ENCODE results near the gene IFITM5. TPM values are rescaled to one million over a fixed set of nuclear protein-coding genes. Genes with fewer than 3 reads are reported as not detected.

The IFITM5 gene
- total and polyA plus RNA-seq, 2 of the 8 experiments (the other 6 are each of a cell fraction or from before 2014, with no cell fraction given) = not detected

DNA sequence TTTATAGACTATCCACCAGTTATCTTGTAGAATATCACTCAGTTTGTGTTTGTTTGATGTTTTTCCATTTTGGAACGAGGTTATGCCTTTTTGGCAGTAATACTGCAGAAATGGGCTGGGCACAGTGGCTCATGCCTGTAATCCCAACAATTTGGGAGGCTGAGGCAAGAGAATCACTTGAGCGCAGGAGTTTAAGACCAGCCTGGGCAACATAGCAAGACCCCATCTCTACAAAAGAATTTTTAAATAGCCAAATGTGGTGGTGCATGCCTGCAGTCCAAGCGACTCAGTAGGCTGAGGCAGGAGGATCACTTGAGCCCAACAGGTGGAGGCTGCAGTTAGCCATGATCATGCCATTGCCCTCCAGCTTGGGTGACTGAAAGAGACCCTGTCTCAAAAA is 47.2 kb upstream of the IFITM5 start (continued):
- TF ChIP-seq, protein P1, sequence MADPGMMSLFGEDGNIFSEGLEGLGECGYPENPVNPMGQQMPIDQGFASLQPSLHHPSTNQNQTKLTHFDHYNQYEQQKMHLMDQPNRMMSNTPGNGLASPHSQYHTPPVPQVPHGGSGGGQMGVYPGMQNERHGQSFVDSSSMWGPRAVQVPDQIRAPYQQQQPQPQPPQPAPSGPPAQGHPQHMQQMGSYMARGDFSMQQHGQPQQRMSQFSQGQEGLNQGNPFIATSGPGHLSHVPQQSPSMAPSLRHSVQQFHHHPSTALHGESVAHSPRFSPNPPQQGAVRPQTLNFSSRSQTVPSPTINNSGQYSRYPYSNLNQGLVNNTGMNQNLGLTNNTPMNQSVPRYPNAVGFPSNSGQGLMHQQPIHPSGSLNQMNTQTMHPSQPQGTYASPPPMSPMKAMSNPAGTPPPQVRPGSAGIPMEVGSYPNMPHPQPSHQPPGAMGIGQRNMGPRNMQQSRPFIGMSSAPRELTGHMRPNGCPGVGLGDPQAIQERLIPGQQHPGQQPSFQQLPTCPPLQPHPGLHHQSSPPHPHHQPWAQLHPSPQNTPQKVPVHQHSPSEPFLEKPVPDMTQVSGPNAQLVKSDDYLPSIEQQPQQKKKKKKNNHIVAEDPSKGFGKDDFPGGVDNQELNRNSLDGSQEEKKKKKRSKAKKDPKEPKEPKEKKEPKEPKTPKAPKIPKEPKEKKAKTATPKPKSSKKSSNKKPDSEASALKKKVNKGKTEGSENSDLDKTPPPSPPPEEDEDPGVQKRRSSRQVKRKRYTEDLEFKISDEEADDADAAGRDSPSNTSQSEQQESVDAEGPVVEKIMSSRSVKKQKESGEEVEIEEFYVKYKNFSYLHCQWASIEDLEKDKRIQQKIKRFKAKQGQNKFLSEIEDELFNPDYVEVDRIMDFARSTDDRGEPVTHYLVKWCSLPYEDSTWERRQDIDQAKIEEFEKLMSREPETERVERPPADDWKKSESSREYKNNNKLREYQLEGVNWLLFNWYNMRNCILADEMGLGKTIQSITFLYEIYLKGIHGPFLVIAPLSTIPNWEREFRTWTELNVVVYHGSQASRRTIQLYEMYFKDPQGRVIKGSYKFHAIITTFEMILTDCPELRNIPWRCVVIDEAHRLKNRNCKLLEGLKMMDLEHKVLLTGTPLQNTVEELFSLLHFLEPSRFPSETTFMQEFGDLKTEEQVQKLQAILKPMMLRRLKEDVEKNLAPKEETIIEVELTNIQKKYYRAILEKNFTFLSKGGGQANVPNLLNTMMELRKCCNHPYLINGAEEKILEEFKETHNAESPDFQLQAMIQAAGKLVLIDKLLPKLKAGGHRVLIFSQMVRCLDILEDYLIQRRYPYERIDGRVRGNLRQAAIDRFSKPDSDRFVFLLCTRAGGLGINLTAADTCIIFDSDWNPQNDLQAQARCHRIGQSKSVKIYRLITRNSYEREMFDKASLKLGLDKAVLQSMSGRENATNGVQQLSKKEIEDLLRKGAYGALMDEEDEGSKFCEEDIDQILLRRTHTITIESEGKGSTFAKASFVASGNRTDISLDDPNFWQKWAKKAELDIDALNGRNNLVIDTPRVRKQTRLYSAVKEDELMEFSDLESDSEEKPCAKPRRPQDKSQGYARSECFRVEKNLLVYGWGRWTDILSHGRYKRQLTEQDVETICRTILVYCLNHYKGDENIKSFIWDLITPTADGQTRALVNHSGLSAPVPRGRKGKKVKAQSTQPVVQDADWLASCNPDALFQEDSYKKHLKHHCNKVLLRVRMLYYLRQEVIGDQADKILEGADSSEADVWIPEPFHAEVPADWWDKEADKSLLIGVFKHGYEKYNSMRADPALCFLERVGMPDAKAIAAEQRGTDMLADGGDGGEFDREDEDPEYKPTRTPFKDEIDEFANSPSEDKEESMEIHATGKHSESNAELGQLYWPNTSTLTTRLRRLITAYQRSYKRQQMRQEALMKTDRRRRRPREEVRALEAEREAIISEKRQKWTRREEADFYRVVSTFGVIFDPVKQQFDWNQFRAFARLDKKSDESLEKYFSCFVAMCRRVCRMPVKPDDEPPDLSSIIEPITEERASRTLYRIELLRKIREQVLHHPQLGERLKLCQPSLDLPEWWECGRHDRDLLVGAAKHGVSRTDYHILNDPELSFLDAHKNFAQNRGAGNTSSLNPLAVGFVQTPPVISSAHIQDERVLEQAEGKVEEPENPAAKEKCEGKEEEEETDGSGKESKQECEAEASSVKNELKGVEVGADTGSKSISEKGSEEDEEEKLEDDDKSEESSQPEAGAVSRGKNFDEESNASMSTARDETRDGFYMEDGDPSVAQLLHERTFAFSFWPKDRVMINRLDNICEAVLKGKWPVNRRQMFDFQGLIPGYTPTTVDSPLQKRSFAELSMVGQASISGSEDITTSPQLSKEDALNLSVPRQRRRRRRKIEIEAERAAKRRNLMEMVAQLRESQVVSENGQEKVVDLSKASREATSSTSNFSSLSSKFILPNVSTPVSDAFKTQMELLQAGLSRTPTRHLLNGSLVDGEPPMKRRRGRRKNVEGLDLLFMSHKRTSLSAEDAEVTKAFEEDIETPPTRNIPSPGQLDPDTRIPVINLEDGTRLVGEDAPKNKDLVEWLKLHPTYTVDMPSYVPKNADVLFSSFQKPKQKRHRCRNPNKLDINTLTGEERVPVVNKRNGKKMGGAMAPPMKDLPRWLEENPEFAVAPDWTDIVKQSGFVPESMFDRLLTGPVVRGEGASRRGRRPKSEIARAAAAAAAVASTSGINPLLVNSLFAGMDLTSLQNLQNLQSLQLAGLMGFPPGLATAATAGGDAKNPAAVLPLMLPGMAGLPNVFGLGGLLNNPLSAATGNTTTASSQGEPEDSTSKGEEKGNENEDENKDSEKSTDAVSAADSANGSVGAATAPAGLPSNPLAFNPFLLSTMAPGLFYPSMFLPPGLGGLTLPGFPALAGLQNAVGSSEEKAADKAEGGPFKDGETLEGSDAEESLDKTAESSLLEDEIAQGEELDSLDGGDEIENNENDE (IDR thresholded peaks at IDR 0.05; ENCODE audit: insufficient replicate concordance, low read length) = no peak
- TF ChIP-seq SUZ12 (IDR thresholded peaks at IDR 0.05; ENCODE audit: low read length) (no peak), SIRT6 (IDR thresholded peaks at IDR 0.05; ENCODE audit: low read length) (no peak), RNF2 (IDR thresholded peaks at IDR 0.05; ENCODE audit: borderline replicate concordance, low read depth, low read length, missing control alignments, poor library complexity, severe bottlenecking) (no peak)
